Measurements from ENCODE around the gene KCNH3.
"Not testable (repeated sequence)": the region's sequence is repeated elsewhere in the genome, so short reads cannot be mapped to it uniquely, and the experiment has no call there.

Gene KCNH3

GRCh38 chr12:49599961-49600360 lies 61.1 kb downstream of the KCNH3 start:
- no peak for DNase-seq

GRCh38 chr12:49603721-49604120 lies 64.9 kb downstream of the KCNH3 start:
- DNase-seq: no peak

GRCh38 chr12:49604856-49605255 lies 66.0 kb downstream of the KCNH3 start:
- no peak for DNase-seq

GRCh38 chr12:49605539-49605938 lies 66.7 kb downstream of the KCNH3 start, which contains the start of gene FAM186B:
Gene FAM186B (minus strand): TSS chr12:49605639. CDS start chr12:49605477, 162 bp downstream.
- DNase-seq: not testable (repeated sequence)
